Ovary (tissue), 3 donors: ENCODE results near the gene LNPEP.

Experiments used
- CTCF ChIP-seq, 3 donors: fragments of 450-650 bp in 2 of 3; fragments of 200-600 bp in 1 of 3; IDR thresholded peaks; one replicate each; pipeline versions ENCODE4 v1.5.1 to v1.8.0; 2016 to 2022; ENCODE audit warnings: antibody characterized with exemption in 3 of 3, mild to moderate bottlenecking in 1 of 3
- EP300 ChIP-seq: sonication (generic); formaldehyde crosslinking; IDR thresholded peaks from one replicate; pipeline ENCODE4 v1.6.1; 2017; ENCODE audit warnings: antibody characterized with exemption
- donor health status: DM: no; HTN: no; CAD: no.

- TF ChIP-seq EP300 (no peak), CTCF (IDR thresholded peaks at IDR 0.05) (no peak)
Measured at GRCh38 chr5:96963267-96963666, 27.4 kb downstream of the LNPEP start.
